Measurements from ENCODE around the gene RALGAPB.
A peak's percentile ranks its signal among the peaks of the same experiment; 100 is the strongest.
"Not testable (repeated sequence)": the region's sequence is repeated elsewhere in the genome, so short reads cannot be mapped to it uniquely, and the experiment has no call there.

Gene RALGAPB

DNA sequence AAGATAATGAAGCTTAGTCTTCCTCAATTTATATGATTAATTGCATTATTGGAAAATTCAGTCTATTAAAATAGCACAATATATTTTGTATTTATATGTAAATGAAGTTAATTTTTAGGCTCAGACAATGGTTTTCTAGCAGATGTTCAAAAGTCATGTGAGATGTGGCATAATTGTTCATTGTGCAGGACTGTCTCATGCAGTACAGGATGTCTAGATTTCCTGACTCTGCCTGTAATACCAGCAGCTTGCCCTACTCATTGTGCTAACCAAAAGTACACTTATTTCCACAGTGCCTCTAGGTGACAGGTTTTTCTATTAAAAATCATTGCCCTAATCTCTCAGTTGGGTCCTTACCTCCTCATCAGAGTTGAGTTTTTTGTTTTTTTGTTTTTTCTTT lies 12.4 kb downstream of the RALGAPB start:
- DNase-seq = peak in 1 of 56 donors; percentile 0

DNA sequence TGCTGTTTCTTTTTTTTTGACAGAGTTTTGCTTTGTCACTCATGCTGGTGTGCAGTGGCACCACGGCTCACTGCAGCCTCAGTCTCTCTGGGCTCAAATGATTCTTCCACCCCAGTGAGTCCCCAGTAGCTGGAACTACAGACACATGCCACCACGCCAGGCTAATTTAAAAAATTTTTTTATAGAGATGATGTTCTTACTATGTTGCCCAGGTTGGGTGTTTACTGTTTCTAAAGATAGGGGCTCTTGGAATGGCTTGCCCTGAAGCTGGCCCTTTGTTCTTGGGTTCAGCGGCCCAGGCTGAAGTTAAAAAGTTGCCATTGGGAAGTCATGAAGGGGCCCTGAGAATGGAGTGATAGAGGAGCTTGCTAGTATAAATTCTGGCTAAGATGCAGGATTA lies 16.5 kb downstream of the RALGAPB start:
- no peak for DNase-seq

- DNase-seq = no peak
Observed at GRCh38 chr20:38497246-38497935, 24.7 kb downstream of the RALGAPB start.

GRCh38 chr20:38498909-38499308 lies 26.3 kb downstream of the RALGAPB start:
- DNase-seq = no peak

- DNase-seq = no peak
Observed at GRCh38 chr20:38499366-38499765, 26.7 kb downstream of the RALGAPB start.

DNA sequence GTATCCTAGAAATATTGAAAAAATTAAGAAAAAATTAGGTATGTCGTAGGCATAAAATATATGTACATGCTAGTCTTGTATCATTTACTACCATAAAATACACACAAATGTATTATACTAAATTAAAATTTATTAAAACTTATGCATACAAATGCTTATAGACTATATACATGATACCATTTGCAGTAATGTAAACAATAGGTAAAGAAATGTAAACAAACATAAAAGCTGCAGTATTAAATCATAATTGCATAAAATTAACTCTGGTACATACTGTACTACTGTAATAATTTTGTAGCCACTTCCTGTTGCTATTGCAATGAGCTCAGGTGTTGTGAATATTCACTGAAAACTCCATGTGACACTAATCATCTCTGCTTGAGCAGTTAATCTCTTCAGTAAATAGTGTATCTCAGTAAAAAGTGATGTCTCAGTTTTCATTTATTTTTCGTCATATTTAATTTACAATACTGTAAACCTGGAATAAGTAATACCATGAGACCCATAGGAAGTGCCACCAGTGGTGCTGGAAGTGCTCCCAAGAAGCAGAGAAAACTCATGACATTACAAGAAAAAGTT lies 29.3 kb downstream of the RALGAPB start:
- no peak for DNase-seq

DNA sequence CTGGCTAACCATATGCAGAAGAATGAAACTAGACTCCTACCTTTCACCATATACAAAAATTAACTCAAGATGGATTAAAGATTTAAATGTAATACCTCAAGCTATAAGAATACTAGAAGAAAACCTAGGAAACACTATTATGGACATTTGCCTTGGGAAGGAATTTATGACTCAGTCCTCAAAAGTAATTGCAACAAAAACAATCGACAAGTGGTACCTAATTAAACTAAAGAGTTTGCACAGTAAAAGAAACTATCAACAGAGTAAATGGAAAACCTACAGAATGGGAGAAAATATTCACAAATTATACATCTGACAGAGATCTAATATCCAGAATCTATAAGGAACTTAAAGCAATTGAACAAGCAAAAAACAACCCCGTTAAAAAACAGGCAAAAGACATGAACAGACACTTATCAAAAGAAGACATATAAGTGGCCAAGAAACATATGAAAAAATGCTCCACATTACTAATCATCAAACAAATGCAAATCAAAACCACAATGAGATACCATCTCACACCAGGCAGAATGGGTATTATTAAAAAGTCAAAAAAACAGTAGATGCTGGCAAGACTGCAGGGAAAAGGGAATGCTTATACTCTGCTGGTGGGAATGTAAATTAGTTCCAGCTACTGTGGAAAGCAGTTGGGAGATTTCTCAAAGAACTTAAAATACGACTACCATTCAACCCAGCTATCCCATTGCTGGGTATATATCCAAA lies 31.9 kb downstream of the RALGAPB start:
- DNase-seq = no peak

DNA sequence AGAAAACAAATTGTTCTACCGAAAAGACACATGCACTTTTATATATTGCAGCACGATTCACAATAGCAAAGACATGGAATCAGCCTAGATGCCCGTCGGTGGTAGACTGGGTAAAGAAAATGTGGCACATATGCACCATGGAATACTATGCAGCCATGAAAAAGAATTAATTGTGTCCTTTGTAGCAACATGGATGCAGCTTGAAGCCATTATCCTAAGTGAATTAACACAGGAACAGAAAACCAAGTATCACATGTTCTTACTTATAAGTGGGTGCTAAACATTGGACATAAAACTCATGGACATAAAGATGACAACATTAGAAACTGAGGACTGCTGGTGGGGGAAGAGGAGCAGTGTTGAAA lies 32.4 kb downstream of the RALGAPB start:
- DNase-seq = no peak

DNA sequence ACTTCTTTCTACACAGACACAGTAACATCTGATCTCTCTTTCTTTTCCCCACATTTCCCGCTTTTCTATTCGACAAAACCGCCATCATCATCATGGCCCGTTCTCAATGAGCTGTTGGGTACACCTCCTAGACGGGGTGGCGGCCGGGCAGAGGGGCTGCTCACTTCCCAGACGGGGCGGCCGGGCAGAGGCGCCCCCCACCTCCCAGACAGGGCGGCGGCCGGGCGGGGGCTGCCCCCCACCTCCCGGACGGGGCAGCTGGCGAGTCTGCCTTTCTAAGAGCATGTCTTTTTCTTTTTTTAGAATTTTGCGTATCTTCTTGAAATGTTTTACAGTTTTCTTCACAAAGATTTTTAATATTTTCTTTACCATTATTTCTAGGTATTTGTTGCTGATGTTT lies 39.1 kb downstream of the RALGAPB start:
- not testable (repeated sequence) for DNase-seq

DNA sequence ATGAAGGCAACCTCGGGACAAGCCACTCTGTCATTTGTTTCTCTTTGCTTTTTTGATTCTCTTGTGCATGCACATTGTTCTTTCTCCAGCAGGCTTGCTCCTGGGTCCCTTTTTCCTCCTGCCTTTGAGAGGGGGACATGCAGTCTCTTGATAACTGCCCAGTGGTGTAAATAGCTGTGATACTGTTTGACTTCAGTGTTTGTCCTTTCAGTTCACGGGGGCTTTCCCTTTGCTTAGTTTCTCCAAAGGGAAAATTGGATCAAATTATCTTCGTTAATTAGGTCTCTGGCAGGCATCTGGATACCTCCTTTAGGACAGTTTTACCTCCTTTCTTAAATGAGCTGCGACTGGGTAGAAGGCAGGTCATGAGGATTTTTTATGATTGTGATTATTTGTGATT lies 41.5 kb downstream of the RALGAPB start:
- DNase-seq = no peak

GRCh38 chr20:38514947-38515346 lies 42.3 kb downstream of the RALGAPB start:
- no peak for DNase-seq

DNA sequence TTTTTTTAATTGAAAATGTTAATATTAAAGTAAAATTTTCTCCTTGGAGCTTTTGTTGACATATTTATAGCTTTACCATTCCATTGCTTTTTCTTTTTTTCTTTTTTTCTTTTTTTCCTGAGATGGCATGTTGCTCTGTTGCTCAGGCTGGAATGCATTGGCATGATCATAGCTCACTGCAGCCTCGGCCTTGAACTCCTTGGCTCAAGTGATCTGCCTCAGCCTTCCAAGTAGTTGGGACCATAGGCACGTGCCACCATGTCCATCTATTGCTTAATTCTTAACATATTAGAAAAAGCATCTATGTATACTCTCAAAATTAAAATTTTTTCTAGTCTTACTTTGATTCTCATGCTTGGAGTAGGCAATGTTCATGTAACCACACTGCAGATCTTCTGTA lies 43.0 kb downstream of the RALGAPB start:
- no peak for DNase-seq

DNA sequence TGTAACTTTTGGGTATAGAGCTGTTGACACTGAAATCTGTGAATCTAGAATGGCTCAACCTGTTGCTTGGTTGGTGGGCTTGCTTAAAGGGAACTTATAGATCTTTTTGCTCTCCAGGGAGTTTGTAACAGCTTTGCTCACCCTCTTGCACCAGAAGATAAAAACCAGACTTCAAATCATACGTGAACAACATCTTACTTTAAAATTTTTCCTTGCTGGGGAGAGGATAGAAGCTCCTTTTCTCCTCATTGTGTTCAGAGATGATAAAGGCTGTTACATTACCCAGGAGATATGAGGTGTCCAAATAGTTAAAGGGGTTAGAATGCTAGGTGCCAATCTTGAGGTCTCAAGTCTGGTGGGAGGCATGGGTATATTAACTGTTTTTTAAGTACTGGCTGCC lies 46.8 kb downstream of the RALGAPB start:
- DNase-seq = no peak

- DNase-seq = no peak
Observed at GRCh38 chr20:38520261-38520660, 47.6 kb downstream of the RALGAPB start.

GRCh38 chr20:38523697-38524096 lies 51.1 kb downstream of the RALGAPB start:
- DNase-seq = no peak

GRCh38 chr20:38528167-38528566 lies 55.5 kb downstream of the RALGAPB start:
- no peak for DNase-seq

DNA sequence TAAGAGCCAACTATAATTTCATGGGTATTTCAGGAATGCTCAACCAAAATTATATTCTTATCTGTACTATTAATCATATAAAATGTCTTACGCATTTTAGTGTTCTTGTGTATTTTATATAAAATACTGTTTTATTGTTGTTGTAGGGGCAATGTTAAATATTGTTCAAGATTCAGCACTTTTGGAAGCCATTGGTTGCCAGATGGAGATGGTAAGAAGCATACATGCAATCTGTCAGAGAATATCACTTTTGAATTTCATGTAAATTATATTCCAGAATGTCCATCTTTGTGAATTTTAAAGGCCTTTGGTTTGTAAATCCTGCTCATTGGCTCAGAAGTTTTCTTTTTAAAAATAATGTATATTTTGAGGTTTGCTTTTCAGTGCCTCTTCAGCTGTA lies 58.4 kb downstream of the RALGAPB start:
- DNase-seq = no peak

DNA sequence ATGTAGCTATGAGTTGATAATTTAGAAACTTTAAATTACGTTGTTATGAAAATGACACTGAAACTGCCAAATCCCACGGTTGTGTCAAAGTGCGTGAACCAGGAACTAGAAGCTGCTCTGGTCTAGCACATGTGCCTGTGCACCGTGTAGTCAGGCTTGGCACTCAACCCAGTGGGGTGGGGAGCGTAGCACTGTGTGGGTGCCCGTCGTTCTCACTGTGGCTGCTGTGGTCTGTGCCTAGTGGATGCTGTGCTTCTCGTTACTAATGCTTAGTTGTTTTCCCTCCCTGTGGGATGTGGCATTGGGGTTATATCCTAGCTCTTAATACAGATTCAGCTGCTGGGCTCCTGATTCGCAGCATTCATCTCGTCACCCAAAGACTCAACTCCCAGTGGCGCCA lies 62.1 kb downstream of the RALGAPB start:
- no peak for DNase-seq

- no peak for DNase-seq
Observed at GRCh38 chr20:38536310-38536709, 63.7 kb downstream of the RALGAPB start.

- DNase-seq = no peak
Observed at GRCh38 chr20:38537176-38537575, 64.5 kb downstream of the RALGAPB start.

DNA sequence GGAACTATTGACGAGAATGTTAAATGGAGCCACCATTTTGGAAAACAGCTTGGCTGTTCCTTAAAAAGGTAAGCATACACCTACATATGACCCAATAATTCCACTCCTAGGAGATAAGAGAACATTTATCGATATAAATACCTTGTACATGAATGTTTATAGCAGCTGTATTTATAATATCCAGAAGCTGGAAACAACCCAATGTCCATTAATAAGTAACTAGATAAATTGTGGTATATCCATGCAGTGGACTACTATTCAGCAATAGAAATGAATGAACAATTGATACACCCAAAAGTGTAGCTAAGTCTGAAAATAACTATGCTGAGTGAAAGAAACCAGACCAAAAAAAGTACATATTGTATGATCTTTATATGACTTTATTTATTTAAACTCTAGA lies 66.1 kb downstream of the RALGAPB start:
- DNase-seq = no peak

DNA sequence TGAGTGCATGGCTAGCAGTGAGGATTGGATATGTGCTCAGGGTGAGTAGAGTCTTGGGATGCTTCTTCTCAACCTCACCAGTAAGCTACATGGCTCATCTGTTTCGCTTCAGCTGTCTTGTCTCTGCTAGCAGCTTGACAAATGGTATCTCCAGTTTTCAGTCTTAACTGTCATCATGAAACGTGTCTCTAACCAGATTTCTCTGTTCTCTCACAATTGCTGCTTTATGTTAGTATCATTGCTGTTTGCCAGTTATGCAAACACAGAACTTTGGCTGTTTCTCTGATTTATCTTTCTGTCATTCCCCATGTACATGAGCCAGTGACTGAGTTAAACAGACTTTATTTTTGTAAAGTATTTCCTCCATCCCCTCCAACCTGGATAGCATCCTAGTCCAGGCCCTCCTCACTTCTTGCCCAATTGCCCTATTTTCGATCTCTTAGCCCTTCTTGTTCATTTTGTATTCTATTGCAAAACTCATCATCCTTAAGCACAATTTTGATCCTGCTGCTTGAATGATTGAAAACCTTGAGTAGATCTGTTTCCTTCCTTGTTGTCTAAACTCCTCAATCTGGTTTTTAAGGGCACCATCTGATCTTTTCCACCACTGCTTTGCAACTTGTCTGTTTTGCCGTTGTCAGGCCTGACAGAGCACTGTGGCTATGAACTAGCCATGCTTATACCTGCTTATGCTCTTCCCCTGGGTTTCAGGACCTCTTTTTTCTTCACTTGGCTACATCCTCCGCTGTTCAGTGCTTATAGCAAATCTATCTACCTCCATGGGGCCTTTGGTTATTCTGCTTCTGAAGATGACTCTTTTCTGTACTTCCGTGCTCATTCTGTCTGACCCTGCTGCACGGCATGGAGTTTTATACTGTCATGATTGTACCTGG lies 70.6 kb downstream of the RALGAPB start:
- DNase-seq = peak in 1 of 56 donors; percentile 2

All from nucleus accumbens (tissue), 56 donors.